ENCODE measurements around the gene KMT5B.

KMT5B gene

GRCh38 chr11:68135161-68135560, 77.9 kb downstream of the KMT5B start:
- H3K4me1 ChIP-seq (ENCODE audit: control insufficient read depth in 2 of 2, insufficient read depth in 1 of 2, low read depth in 1 of 2, low read length in 2 of 2): no peaks in the 10 kb centered on the region
- no peak overlapping the region for H2BK12ac ChIP-seq (ENCODE audit: low read length)
- H3K4me3 ChIP-seq (ENCODE audit: low read length in 2 of 2): no peak overlapping the region
- H2BK15ac ChIP-seq (ENCODE audit: low read length): no peak overlapping the region
- H3K9ac ChIP-seq (ENCODE audit: low read depth, low read length, poor library complexity): no peak overlapping the region
- no peak overlapping the region for H3K14ac ChIP-seq (ENCODE audit: low read length)
- H3K27me3 ChIP-seq (ENCODE audit: control insufficient read depth in 3 of 3, insufficient read depth in 3 of 3, low read depth in 1 of 3, low read length in 3 of 3): no peaks in the 10 kb centered on the region
- no peak overlapping the region for H2AFZ ChIP-seq (ENCODE audit: low read length)
- no peak overlapping the region for H4K8ac ChIP-seq (ENCODE audit: low read depth, low read length)
- no peaks in the 10 kb centered on the region for H3K79me1 ChIP-seq (ENCODE audit: low read depth, low read length)
- H3K9me3 ChIP-seq (replicated peaks in 1 of 2; ENCODE audit: control insufficient read depth in 2 of 2, insufficient read depth in 1 of 2, low read depth in 1 of 2, low read length in 2 of 2): peaks cover 9 to 20% of the 10 kb centered on the region in 2 donors
- no CpG with 5 or more reads among the region's 3 CpGs for whole genome bisulfite sequencing, 2 donors (ENCODE audit: extremely low coverage in 2 of 2, insufficient read length in 2 of 2, insufficient replicate concordance in 1 of 2)
- H3K18ac ChIP-seq (ENCODE audit: low read length): no peak overlapping the region
- H3K36me3 ChIP-seq (replicated peaks in 1 of 2; ENCODE audit: control insufficient read depth in 2 of 2, insufficient read depth in 2 of 2, low read length in 2 of 2): no peaks in the 10 kb centered on the region
- DNase-seq (ENCODE audit: low spot score): no peak
- H3K4me2 ChIP-seq (ENCODE audit: insufficient read depth, low read length, poor library complexity, severe bottlenecking): no peak overlapping the region
- H2BK5ac ChIP-seq (ENCODE audit: low read length): no peak overlapping the region
- H4K91ac ChIP-seq (ENCODE audit: low read depth, low read length, poor library complexity): no peak overlapping the region
- no peak overlapping the region for H3K23ac ChIP-seq (ENCODE audit: low read depth, low read length, poor library complexity)
- H2BK120ac ChIP-seq (ENCODE audit: low read depth, low read length): no peak overlapping the region
- no peak overlapping the region for H3K4ac ChIP-seq (ENCODE audit: low read length)
- H3K27ac ChIP-seq (replicated peaks; ENCODE audit: low read length): no peak overlapping the region
- no peak overlapping the region for H2AK5ac ChIP-seq (ENCODE audit: low read depth, low read length)

DNA sequence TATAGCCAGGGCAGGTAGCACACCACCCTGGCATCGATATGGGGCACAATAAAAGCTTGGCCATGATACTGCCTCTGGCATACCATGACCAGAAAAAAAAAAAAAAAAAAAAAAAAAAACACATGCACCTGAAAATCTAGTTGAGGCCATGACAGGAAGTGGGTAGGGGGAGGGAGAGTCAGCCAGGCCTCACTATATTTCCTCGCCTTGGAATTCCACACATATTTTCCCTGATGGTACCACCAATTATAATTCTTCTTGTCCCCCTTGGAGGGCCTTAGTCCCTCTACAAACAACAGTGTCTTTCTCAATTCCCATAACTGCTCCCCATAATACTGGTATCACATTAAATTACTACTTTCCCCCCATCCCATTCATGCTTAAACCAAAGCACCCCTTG, 79.3 kb downstream of the KMT5B start:
- Histone ChIP-seq H3K23ac (ENCODE audit: low read depth, low read length, poor library complexity) (no peak overlapping the region), H2BK12ac (ENCODE audit: low read length) (no peak overlapping the region), H2AK5ac (ENCODE audit: low read depth, low read length) (no peak overlapping the region), H3K4me3 (ENCODE audit: low read length in 2 of 2) (no peak overlapping the region), H2BK120ac (ENCODE audit: low read depth, low read length) (no peak overlapping the region), H3K36me3 (replicated peaks in 1 of 2; ENCODE audit: control insufficient read depth in 2 of 2, insufficient read depth in 2 of 2, low read length in 2 of 2) (no peaks in the 10 kb centered on the region), H2BK15ac (ENCODE audit: low read length) (no peak overlapping the region), H3K4me1 (ENCODE audit: control insufficient read depth in 2 of 2, insufficient read depth in 1 of 2, low read depth in 1 of 2, low read length in 2 of 2) (peaks cover 0 to 2% of the 10 kb centered on the region in 2 donors), H3K9me3 (replicated peaks in 1 of 2; ENCODE audit: control insufficient read depth in 2 of 2, insufficient read depth in 1 of 2, low read depth in 1 of 2, low read length in 2 of 2) (peaks cover 19 to 24% of the 10 kb centered on the region in 2 donors), H3K79me1 (ENCODE audit: low read depth, low read length) (no peaks in the 10 kb centered on the region), H3K14ac (ENCODE audit: low read length) (no peak overlapping the region), H3K4me2 (ENCODE audit: insufficient read depth, low read length, poor library complexity, severe bottlenecking) (no peak overlapping the region), H2BK5ac (ENCODE audit: low read length) (no peak overlapping the region), H3K27ac (replicated peaks; ENCODE audit: low read length) (no peak overlapping the region), H3K4ac (ENCODE audit: low read length) (no peak overlapping the region), H3K9ac (ENCODE audit: low read depth, low read length, poor library complexity) (no peak overlapping the region), H2AFZ (ENCODE audit: low read length) (no peak overlapping the region), H4K8ac (ENCODE audit: low read depth, low read length) (no peak overlapping the region), H3K27me3 (ENCODE audit: control insufficient read depth in 3 of 3, insufficient read depth in 3 of 3, low read depth in 1 of 3, low read length in 3 of 3) (peaks cover 0 to 4% (median 0%) of the 10 kb centered on the region in 3 experiments), H3K18ac (ENCODE audit: low read length) (no peak overlapping the region), H4K91ac (ENCODE audit: low read depth, low read length, poor library complexity) (no peak overlapping the region)
- no peak for DNase-seq (ENCODE audit: low spot score)
- no CpG with 5 or more reads among the region's 2 CpGs for WGBS, 2 donors (ENCODE audit: extremely low coverage in 2 of 2, insufficient read length in 2 of 2, insufficient replicate concordance in 1 of 2)

DNA sequence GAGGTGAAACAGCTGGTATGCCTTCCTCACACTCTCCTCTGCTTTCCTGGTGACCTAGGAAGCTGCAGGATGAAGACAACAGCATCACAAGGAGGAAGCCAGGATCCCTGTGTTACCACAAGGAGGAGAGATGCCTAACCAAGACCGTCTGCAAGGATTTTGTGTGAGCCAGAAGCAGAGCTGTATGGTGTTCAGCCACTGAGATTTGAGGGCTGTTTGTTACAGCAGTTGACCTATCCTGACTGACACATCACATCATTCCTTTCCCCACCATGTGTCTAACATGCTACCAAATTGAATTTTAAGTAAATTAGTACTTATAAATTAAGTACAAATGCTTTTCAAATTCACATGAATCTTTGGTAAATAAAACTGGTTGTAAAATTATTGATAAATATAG, 83.0 kb downstream of the KMT5B start:
- Histone ChIP-seq H3K23ac (ENCODE audit: low read depth, low read length, poor library complexity) (no peak overlapping the region), H2BK5ac (ENCODE audit: low read length) (no peak overlapping the region), H3K27me3 (ENCODE audit: control insufficient read depth in 3 of 3, insufficient read depth in 3 of 3, low read depth in 1 of 3, low read length in 3 of 3) (peaks cover 0 to 8% (median 0%) of the 10 kb centered on the region in 3 experiments), H2BK12ac (ENCODE audit: low read length) (no peak overlapping the region), H3K14ac (ENCODE audit: low read length) (no peak overlapping the region), H3K9me3 (replicated peaks in 1 of 2; ENCODE audit: control insufficient read depth in 2 of 2, insufficient read depth in 1 of 2, low read depth in 1 of 2, low read length in 2 of 2) (peaks cover 16 to 19% of the 10 kb centered on the region in 2 donors), H3K4me3 (ENCODE audit: low read length in 2 of 2) (no peak overlapping the region), H3K4me1 (ENCODE audit: control insufficient read depth in 2 of 2, insufficient read depth in 1 of 2, low read depth in 1 of 2, low read length in 2 of 2) (peaks cover 4 to 5% of the 10 kb centered on the region in 2 donors), H3K27ac (replicated peaks; ENCODE audit: low read length) (no peak overlapping the region), H3K79me1 (ENCODE audit: low read depth, low read length) (no peaks in the 10 kb centered on the region), H2BK15ac (ENCODE audit: low read length) (no peak overlapping the region), H3K4me2 (ENCODE audit: insufficient read depth, low read length, poor library complexity, severe bottlenecking) (no peak overlapping the region), H3K9ac (ENCODE audit: low read depth, low read length, poor library complexity) (no peak overlapping the region), H2AK5ac (ENCODE audit: low read depth, low read length) (no peak overlapping the region), H3K36me3 (replicated peaks in 1 of 2; ENCODE audit: control insufficient read depth in 2 of 2, insufficient read depth in 2 of 2, low read length in 2 of 2) (no peaks in the 10 kb centered on the region), H2AFZ (ENCODE audit: low read length) (no peak overlapping the region), H2BK120ac (ENCODE audit: low read depth, low read length) (no peak overlapping the region), H3K18ac (ENCODE audit: low read length) (no peak overlapping the region), H4K8ac (ENCODE audit: low read depth, low read length) (no peak overlapping the region), H4K91ac (ENCODE audit: low read depth, low read length, poor library complexity) (no peak overlapping the region), H3K4ac (ENCODE audit: low read length) (no peak overlapping the region)
- no peak for DNase-seq (ENCODE audit: low spot score)
- no CpG with 5 or more reads among the region's 1 CpG for whole genome bisulfite sequencing, 2 donors (ENCODE audit: extremely low coverage in 2 of 2, insufficient read length in 2 of 2, insufficient replicate concordance in 1 of 2)

DNA sequence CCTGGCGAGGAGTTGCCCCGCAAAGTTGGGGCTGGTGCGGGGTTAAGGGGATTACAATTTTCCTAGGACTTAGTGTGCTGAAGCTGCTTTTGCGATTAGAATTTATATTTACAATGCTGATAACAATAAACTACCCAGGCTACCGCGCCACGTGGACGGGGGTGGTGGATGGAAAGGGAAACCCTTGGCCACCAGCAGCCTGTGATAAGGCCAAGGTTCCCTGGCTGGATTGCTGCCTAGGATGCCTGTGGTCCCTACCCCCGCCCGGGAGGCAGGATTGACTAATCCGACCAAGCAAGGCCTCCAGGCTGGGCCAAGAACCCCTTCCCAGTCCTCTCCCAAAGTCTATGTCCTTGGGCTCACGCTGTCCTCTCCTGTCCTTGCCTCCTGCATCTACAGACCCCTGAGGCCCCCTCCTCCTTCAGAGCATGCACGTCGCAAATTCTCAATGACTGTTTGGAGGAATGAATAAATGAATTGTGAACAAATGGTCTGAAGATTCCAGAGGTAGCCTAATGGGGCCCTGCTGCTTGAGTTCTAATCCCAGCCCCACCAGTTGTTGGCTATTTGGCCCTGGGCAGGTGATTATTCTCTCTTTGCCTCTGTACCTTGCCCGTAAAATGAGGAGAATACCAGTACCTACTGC, 84.3 kb downstream of the KMT5B start:
- Histone ChIP-seq H3K4ac (ENCODE audit: low read length) (no peak overlapping the region), H3K4me3 (ENCODE audit: low read length in 2 of 2) (no peak overlapping the region), H2AFZ (ENCODE audit: low read length) (peak overlapping the region; percentile 87), H4K91ac (ENCODE audit: low read depth, low read length, poor library complexity) (no peak overlapping the region), H2BK12ac (ENCODE audit: low read length) (no peak overlapping the region), H2AK5ac (ENCODE audit: low read depth, low read length) (peak overlapping the region; percentile 90), H3K9ac (ENCODE audit: low read depth, low read length, poor library complexity) (no peak overlapping the region), H3K79me1 (ENCODE audit: low read depth, low read length) (no peaks in the 10 kb centered on the region), H3K4me1 (ENCODE audit: control insufficient read depth in 2 of 2, insufficient read depth in 1 of 2, low read depth in 1 of 2, low read length in 2 of 2) (peaks cover 4 to 5% of the 10 kb centered on the region in 2 donors), H2BK120ac (ENCODE audit: low read depth, low read length) (no peak overlapping the region), H2BK15ac (ENCODE audit: low read length) (no peak overlapping the region), H3K4me2 (ENCODE audit: insufficient read depth, low read length, poor library complexity, severe bottlenecking) (peak overlapping the region; percentile 66), H3K18ac (ENCODE audit: low read length) (peak overlapping the region; percentile 76), H2BK5ac (ENCODE audit: low read length) (no peak overlapping the region), H3K36me3 (replicated peaks in 1 of 2; ENCODE audit: control insufficient read depth in 2 of 2, insufficient read depth in 2 of 2, low read length in 2 of 2) (no peaks in the 10 kb centered on the region), H3K23ac (ENCODE audit: low read depth, low read length, poor library complexity) (peak overlapping the region; percentile 1), H3K27ac (replicated peaks; ENCODE audit: low read length) (no peak overlapping the region), H3K27me3 (ENCODE audit: control insufficient read depth in 3 of 3, insufficient read depth in 3 of 3, low read depth in 1 of 3, low read length in 3 of 3) (peaks cover 0 to 8% (median 0%) of the 10 kb centered on the region in 3 experiments), H3K14ac (ENCODE audit: low read length) (no peak overlapping the region), H4K8ac (ENCODE audit: low read depth, low read length) (no peak overlapping the region), H3K9me3 (replicated peaks in 1 of 2; ENCODE audit: control insufficient read depth in 2 of 2, insufficient read depth in 1 of 2, low read depth in 1 of 2, low read length in 2 of 2) (peaks cover 13 to 16% of the 10 kb centered on the region in 2 donors)
- no CpG with 5 or more reads among the region's 15 CpGs for WGBS, 2 donors (ENCODE audit: extremely low coverage in 2 of 2, insufficient read length in 2 of 2, insufficient replicate concordance in 1 of 2)
- no peak for DNase-seq (ENCODE audit: low spot score)

Measured in neuronal stem cell (in vitro differentiated cells).